ENCODE measurements around the gene TXNRD1. TPM values are rescaled to one million over a fixed set of nuclear protein-coding genes. Genes with fewer than 3 reads are reported as not detected.

The TXNRD1 gene
- total RNA-seq, 1 experiment from 2014 or later, result 327 TPM

DNA sequence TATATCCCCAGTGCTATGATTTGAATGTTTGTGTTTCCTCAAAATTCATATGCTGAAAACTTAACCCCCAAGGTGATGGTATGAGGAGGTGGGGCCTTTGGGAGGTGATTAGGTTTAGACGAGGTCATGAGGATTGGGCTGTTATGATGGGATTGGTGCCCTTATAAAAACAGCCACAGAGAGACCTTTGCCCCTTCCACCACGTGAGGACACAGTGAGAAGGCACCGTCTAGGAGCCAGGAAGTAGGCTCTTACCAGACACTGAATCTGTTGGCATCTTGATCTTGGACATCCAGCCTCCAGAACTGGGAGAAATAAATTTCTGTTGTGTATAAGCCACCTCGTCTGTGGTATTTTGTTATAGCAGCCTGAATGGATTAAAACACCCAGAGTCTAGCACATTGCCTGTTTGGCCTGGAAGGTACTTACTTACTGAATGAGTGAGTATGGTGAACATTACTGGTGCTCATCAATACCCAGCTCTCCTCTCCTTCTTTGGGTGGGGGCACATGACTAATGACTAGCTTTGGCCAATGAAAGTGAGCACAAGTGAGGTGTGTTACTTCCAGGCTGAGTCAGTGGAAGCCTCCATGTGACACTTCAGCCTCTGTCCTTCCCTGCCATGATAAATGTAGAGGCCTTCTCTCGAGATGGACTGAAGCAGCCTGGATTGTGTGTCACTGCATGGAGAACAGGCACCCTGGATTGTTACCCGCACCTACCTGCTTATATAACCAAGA is 168.7 kb downstream of the TXNRD1 start:
- H3K27me3 ChIP-seq (ENCODE audit: insufficient read depth, low read length), result no peaks in the 10 kb centered on the region
- DNase-seq (ENCODE audit: low read depth, low spot score), result no peak
- H2AFZ ChIP-seq (ENCODE audit: low read depth, low read length, poor library complexity, severe bottlenecking), result no peak overlapping the region
- H3K36me3 ChIP-seq (ENCODE audit: control insufficient read depth in 1 of 2, insufficient read depth in 2 of 2, low read length in 2 of 2), result no peaks in the 10 kb centered on the region
- no peak overlapping the region for H3K4me2 ChIP-seq (ENCODE audit: low read length)
- H3K27ac ChIP-seq (ENCODE audit: low read depth, low read length), result no peak overlapping the region
- H4K20me1 ChIP-seq (ENCODE audit: insufficient read depth), result no peaks in the 10 kb centered on the region
- intact Hi-C loops (cut with micrococcal nuclease), result loop anchor here (5.0 to 10.0 kb wide), 3 partner anchors 220 to 1000 kb away; no protein-coding TSS in a partner anchor
- H3K4me1 ChIP-seq (ENCODE audit: control insufficient read depth in 1 of 2, insufficient read depth in 2 of 2, low read length in 2 of 2), result peaks cover 0 to 14% of the 10 kb centered on the region in 2 experiments; a peak in 1 of 4 replicates
- ChIA-PET CTCF (interaction anchor here (1.3 kb wide), 1 partner anchor 668 kb away, joined by 4 read pairs; no protein-coding TSS in a partner anchor), POLR2A (no interaction called here), RAD21 (ENCODE audit: low non-redundant PET in 1 of 2, low total read pairs in 2 of 2, uncharacterized antibody in 2 of 2, unreplicated experiment in 2 of 2) (no interaction called here)
- H3K9me3 ChIP-seq (ENCODE audit: control insufficient read depth in 1 of 2, insufficient read depth in 1 of 2, low read depth in 1 of 2, low read length in 2 of 2), result no peaks in the 10 kb centered on the region
- ATAC-seq, result no peak
- H3K4me3 ChIP-seq (replicated peaks in 1 of 2; ENCODE audit: low read depth in 1 of 2, low read length in 2 of 2), result no peak overlapping the region
- no peak overlapping the region for H3K9ac ChIP-seq (ENCODE audit: low read length)
- H3K9me2 ChIP-seq (ENCODE audit: insufficient read depth), result no peaks in the 10 kb centered on the region
- TF ChIP-seq TCF7L2 (IDR thresholded peaks at IDR 0.05; ENCODE audit: borderline replicate concordance, extremely low read depth, insufficient read depth, insufficient read length), result no peak
- TF ChIP-seq, protein P1, sequence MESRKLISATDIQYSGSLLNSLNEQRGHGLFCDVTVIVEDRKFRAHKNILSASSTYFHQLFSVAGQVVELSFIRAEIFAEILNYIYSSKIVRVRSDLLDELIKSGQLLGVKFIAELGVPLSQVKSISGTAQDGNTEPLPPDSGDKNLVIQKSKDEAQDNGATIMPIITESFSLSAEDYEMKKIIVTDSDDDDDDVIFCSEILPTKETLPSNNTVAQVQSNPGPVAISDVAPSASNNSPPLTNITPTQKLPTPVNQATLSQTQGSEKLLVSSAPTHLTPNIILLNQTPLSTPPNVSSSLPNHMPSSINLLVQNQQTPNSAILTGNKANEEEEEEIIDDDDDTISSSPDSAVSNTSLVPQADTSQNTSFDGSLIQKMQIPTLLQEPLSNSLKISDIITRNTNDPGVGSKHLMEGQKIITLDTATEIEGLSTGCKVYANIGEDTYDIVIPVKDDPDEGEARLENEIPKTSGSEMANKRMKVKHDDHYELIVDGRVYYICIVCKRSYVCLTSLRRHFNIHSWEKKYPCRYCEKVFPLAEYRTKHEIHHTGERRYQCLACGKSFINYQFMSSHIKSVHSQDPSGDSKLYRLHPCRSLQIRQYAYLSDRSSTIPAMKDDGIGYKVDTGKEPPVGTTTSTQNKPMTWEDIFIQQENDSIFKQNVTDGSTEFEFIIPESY (IDR thresholded peaks at IDR 0.05; ENCODE audit: extremely low read depth, insufficient replicate concordance, low read length), result no peak
- TF ChIP-seq RAD21 (IDR thresholded peaks at IDR 0.05; ENCODE audit: low read depth), result no peak
- TF ChIP-seq, protein P2, sequence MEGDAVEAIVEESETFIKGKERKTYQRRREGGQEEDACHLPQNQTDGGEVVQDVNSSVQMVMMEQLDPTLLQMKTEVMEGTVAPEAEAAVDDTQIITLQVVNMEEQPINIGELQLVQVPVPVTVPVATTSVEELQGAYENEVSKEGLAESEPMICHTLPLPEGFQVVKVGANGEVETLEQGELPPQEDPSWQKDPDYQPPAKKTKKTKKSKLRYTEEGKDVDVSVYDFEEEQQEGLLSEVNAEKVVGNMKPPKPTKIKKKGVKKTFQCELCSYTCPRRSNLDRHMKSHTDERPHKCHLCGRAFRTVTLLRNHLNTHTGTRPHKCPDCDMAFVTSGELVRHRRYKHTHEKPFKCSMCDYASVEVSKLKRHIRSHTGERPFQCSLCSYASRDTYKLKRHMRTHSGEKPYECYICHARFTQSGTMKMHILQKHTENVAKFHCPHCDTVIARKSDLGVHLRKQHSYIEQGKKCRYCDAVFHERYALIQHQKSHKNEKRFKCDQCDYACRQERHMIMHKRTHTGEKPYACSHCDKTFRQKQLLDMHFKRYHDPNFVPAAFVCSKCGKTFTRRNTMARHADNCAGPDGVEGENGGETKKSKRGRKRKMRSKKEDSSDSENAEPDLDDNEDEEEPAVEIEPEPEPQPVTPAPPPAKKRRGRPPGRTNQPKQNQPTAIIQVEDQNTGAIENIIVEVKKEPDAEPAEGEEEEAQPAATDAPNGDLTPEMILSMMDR (IDR thresholded peaks at IDR 0.05 in 2 of 3, conservative IDR thresholded peaks at IDR 0.05 in 1 of 3; ENCODE audit: borderline replicate concordance in 1 of 3, insufficient read depth in 1 of 3, low read depth in 2 of 3, low read length in 2 of 3), result no peak
- no TSS peak for BruUV-seq (replicated peaks)
- H3K79me2 ChIP-seq (ENCODE audit: insufficient read depth, low read length), result no peaks in the 10 kb centered on the region
